Measurements from ENCODE around the gene GCHFR. TPM values are rescaled to one million over a fixed set of nuclear protein-coding genes. Genes with fewer than 3 reads are reported as not detected.

Gene GCHFR
- total RNA-seq, 1 experiment from 2014 or later, result 5.6 TPM

GRCh38 chr15:40773496-40773895 lies 9.6 kb downstream of the GCHFR start:
- Mint-ChIP-seq H3K4me3 (ENCODE audit: low read depth, unreplicated experiment) (no peak overlapping the region), H3K27ac (ENCODE audit: unreplicated experiment) (no peak overlapping the region), H3K27me3 (ENCODE audit: unreplicated experiment) (no peaks in the 10 kb centered on the region), H3K4me1 (ENCODE audit: low read depth, unreplicated experiment) (peaks cover 29% of the 10 kb centered on the region), H3K36me3 (ENCODE audit: insufficient read depth, unreplicated experiment) (peaks cover 41% of the 10 kb centered on the region), H3K9me3 (ENCODE audit: low read depth, unreplicated experiment) (no peaks in the 10 kb centered on the region)
- CTCF ChIA-PET, result no interaction called here
- no peak for TF ChIP-seq CTCF (IDR thresholded peaks at IDR 0.05; ENCODE audit: unreplicated experiment)
- DNase-seq, result no peak
- intact Hi-C loops (cut with micrococcal nuclease; ENCODE audit: unreplicated experiment), result no loop called here
- no TSS peak for BruUV-seq (replicated peaks)

GRCh38 chr15:40773902-40774301 lies 10.0 kb downstream of the GCHFR start:
- H3K4me1 Mint-ChIP-seq (ENCODE audit: low read depth, unreplicated experiment), result peaks cover 25% of the 10 kb centered on the region
- BruUV-seq (replicated peaks), result no TSS peak
- peaks cover 41% of the 10 kb centered on the region for H3K36me3 Mint-ChIP-seq (ENCODE audit: insufficient read depth, unreplicated experiment)
- H3K27me3 Mint-ChIP-seq (ENCODE audit: unreplicated experiment), result no peaks in the 10 kb centered on the region
- CTCF ChIA-PET, result no interaction called here
- H3K27ac Mint-ChIP-seq (ENCODE audit: unreplicated experiment), result no peak overlapping the region
- intact Hi-C loops (cut with micrococcal nuclease; ENCODE audit: unreplicated experiment), result no loop called here
- TF ChIP-seq CTCF (IDR thresholded peaks at IDR 0.05; ENCODE audit: unreplicated experiment), result no peak
- H3K4me3 Mint-ChIP-seq (ENCODE audit: low read depth, unreplicated experiment), result no peak overlapping the region
- no peaks in the 10 kb centered on the region for H3K9me3 Mint-ChIP-seq (ENCODE audit: low read depth, unreplicated experiment)
- DNase-seq, result no peak

- BruUV-seq (replicated peaks), result no TSS peak
- Mint-ChIP-seq H3K4me1 (ENCODE audit: low read depth, unreplicated experiment) (peaks cover 14% of the 10 kb centered on the region), H3K27ac (ENCODE audit: unreplicated experiment) (no peak overlapping the region), H3K27me3 (ENCODE audit: unreplicated experiment) (no peaks in the 10 kb centered on the region), H3K9me3 (ENCODE audit: low read depth, unreplicated experiment) (no peaks in the 10 kb centered on the region), H3K4me3 (ENCODE audit: low read depth, unreplicated experiment) (no peak overlapping the region), H3K36me3 (ENCODE audit: insufficient read depth, unreplicated experiment) (peaks cover 37% of the 10 kb centered on the region)
- TF ChIP-seq CTCF (IDR thresholded peaks at IDR 0.05; ENCODE audit: unreplicated experiment), result no peak
- CTCF ChIA-PET, result no interaction called here
- no peak for DNase-seq
- intact Hi-C loops (cut with micrococcal nuclease; ENCODE audit: unreplicated experiment), result no loop called here
These were observed 11.1 kb downstream of the GCHFR start for GRCh38 chr15:40775007-40775406.

GRCh38 chr15:40775740-40776536 lies 12.1 kb downstream of the GCHFR start:
- no peak overlapping the region for H3K4me3 Mint-ChIP-seq (ENCODE audit: low read depth, unreplicated experiment)
- DNase-seq, result no peak
- H3K4me1 Mint-ChIP-seq (ENCODE audit: low read depth, unreplicated experiment), result peaks cover 9% of the 10 kb centered on the region
- intact Hi-C loops (cut with micrococcal nuclease; ENCODE audit: unreplicated experiment), result no loop called here
- CTCF ChIA-PET, result interaction anchor here (1.0 kb wide), 1 partner anchor 10 kb away, joined by 15 read pairs; no protein-coding TSS in a partner anchor
- no peaks in the 10 kb centered on the region for H3K27me3 Mint-ChIP-seq (ENCODE audit: unreplicated experiment)
- no TSS peak for BruUV-seq (replicated peaks)
- TF ChIP-seq CTCF (IDR thresholded peaks at IDR 0.05; ENCODE audit: unreplicated experiment), result no peak
- H3K27ac Mint-ChIP-seq (ENCODE audit: unreplicated experiment), result no peak overlapping the region
- no peaks in the 10 kb centered on the region for H3K9me3 Mint-ChIP-seq (ENCODE audit: low read depth, unreplicated experiment)
- peaks cover 33% of the 10 kb centered on the region for H3K36me3 Mint-ChIP-seq (ENCODE audit: insufficient read depth, unreplicated experiment)
